ENCODE data around the gene WFIKKN1. TPM values are rescaled to one million over a fixed set of nuclear protein-coding genes. Genes with fewer than 3 reads are reported as not detected.
A peak's percentile ranks its signal among the peaks of the same experiment; 100 is the strongest.

The WFIKKN1 gene
- total RNA-seq, 1 donor from 2014 or later, result 0.47 TPM

- no peak overlapping the region for H3K27ac Mint-ChIP-seq (ENCODE audit: unreplicated experiment)
- no peaks in the 10 kb centered on the region for H3K27me3 Mint-ChIP-seq (ENCODE audit: low read depth)
- no peak for TF ChIP-seq CTCF (IDR thresholded peaks at IDR 0.05)
- no peaks in the 10 kb centered on the region for H3K9me3 Mint-ChIP-seq (ENCODE audit: low read depth)
- DNase-seq (ENCODE audit: low spot score), result no peak
- H3K4me1 Mint-ChIP-seq (ENCODE audit: low read depth), result peaks cover 32% of the 10 kb centered on the region
- H3K4me3 Mint-ChIP-seq (ENCODE audit: unreplicated experiment), result no peak overlapping the region
- H3K36me3 Mint-ChIP-seq (ENCODE audit: low read depth), result peaks cover 5% of the 10 kb centered on the region
Observed at GRCh38 chr16:591892-592517, 38.8 kb upstream of the WFIKKN1 start.

DNA sequence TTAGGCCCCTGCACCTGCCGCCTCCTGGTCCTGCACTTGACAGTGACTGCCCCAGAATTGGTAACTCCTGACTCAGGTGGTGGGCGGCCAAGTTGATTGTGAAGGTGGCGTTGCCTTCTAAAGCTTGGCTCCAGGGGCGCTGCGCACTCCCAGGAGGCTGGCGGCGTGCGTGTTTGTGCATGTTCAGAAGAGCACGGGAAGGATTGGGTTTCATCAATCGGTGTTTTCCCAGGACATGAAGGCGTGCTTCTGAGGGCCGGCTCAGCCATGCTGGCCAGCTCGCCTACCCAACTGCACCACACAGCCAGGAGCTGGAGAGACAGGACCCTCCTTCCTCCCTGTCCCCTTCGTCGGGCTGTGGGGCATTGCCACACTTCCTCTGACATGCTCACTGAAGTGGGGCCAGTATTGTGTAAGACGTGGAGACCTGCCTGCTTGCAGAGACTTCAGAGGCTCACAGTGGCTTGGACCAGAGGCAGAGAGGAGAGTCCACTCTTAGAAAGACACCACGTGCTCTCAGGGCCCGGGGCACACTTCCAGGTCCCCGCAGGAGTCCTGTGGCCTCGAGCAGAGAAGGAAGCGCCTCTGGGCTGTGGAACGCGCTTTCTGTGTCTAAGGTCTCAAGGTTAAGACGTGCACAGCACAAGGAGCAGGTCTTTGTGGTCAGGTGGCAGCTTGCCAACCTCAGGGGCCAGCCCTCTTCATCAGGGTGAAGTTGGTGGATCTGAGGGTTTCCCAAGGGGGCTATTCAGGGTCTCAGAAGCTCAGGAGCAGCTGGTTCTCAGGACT lies 38.1 kb upstream of the WFIKKN1 start:
- no peak for TF ChIP-seq CTCF (IDR thresholded peaks at IDR 0.05)
- no peaks in the 10 kb centered on the region for H3K9me3 Mint-ChIP-seq (ENCODE audit: low read depth)
- peaks cover 7% of the 10 kb centered on the region for H3K36me3 Mint-ChIP-seq (ENCODE audit: low read depth)
- H3K27me3 Mint-ChIP-seq (ENCODE audit: low read depth), result no peaks in the 10 kb centered on the region
- no peak overlapping the region for H3K4me3 Mint-ChIP-seq (ENCODE audit: unreplicated experiment)
- DNase-seq (ENCODE audit: low spot score), result no peak
- no peak overlapping the region for H3K27ac Mint-ChIP-seq (ENCODE audit: unreplicated experiment)
- peaks cover 27% of the 10 kb centered on the region for H3K4me1 Mint-ChIP-seq (ENCODE audit: low read depth)

- no peak for DNase-seq (ENCODE audit: low spot score)
- H3K27ac Mint-ChIP-seq (ENCODE audit: unreplicated experiment), result peak overlapping the region; percentile 49
- H3K9me3 Mint-ChIP-seq (ENCODE audit: low read depth), result no peaks in the 10 kb centered on the region
- no peak for TF ChIP-seq CTCF (IDR thresholded peaks at IDR 0.05)
- no peaks in the 10 kb centered on the region for H3K27me3 Mint-ChIP-seq (ENCODE audit: low read depth)
- peaks cover 20% of the 10 kb centered on the region for H3K4me1 Mint-ChIP-seq (ENCODE audit: low read depth)
- H3K4me3 Mint-ChIP-seq (ENCODE audit: unreplicated experiment), result no peak overlapping the region
- peaks cover 7% of the 10 kb centered on the region for H3K36me3 Mint-ChIP-seq (ENCODE audit: low read depth)
Observed at GRCh38 chr16:593406-593805, 37.4 kb upstream of the WFIKKN1 start.

- no peaks in the 10 kb centered on the region for H3K9me3 Mint-ChIP-seq (ENCODE audit: low read depth)
- peaks cover 18% of the 10 kb centered on the region for H3K4me1 Mint-ChIP-seq (ENCODE audit: low read depth)
- H3K4me3 Mint-ChIP-seq (ENCODE audit: unreplicated experiment), result no peak overlapping the region
Observed at GRCh38 chr16:593807-594206, 37.0 kb upstream of the WFIKKN1 start.

More at GRCh38 chr16:593807-594206, 37.0 kb upstream of the WFIKKN1 start:
- Mint-ChIP-seq H3K27me3 (ENCODE audit: low read depth) (no peaks in the 10 kb centered on the region), H3K36me3 (ENCODE audit: low read depth) (peaks cover 7% of the 10 kb centered on the region), H3K27ac (ENCODE audit: unreplicated experiment) (no peak overlapping the region)
- no peak for TF ChIP-seq CTCF (IDR thresholded peaks at IDR 0.05)
- no peak for DNase-seq (ENCODE audit: low spot score)
